Measurements from ENCODE around the gene GAPDHS.

Gene GAPDHS

DNA sequence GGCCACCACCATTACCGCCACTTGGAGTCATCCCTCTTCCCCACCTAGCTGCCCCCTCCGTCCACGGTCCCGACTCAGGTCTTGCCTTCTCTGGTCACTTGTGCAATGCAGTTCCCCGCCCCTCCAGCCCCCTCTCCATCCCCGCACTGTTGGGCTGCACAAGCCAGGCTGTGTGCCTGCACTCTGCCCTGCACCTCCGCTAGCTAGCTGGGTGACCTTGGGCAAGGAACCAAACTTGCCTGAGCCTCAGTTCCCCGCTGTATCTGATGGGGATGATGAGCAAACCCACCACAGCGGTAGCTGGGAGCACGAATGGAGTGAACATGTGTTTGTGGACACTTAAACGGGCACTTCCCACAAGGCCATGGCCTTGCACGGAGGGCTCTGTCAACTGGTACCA is 6.6 kb downstream of the GAPDHS start:
- DNase-seq (ENCODE audit: low spot score): no peak

GRCh38 chr19:35540356-35540927 is 7.2 kb downstream of the GAPDHS start:
- DNase-seq (ENCODE audit: low spot score): no peak

- DNase-seq (ENCODE audit: low spot score): no peak
These were observed 9.0 kb downstream of the GAPDHS start for GRCh38 chr19:35542209-35542608.

GRCh38 chr19:35543280-35544109 is 10.2 kb downstream of the GAPDHS start:
- no peak for DNase-seq (ENCODE audit: low spot score)

DNA sequence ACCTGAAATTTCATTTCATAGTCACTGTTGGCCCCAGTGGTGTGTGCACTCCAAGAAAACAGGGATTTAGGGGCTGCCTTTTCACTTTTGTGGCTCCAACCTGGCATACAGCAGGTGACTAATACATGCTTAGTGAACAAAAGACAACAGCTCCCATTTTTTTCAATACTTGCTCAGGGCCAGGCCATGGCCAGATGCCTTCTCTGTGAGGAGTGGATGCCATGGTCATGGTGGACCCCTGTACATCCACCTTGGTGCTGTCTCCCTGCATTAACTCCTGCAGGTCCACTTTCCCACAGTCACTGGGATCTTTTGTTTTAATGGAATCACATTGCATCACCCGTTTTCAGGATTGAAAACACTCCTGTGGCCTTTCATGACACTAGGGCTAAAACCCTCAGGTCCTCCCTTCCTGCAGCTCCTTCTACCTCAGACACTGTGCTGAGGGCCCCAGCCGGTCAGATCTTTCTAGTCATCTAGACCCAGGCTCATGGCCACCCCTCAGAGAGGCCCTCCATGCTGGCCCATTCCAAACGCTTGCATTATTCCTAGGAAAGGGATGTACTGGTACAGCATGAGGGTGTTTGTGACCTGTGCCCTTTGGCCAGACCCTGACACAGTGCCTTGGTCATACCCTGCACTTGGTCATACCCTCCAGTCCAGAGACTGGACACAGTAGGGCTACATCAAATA is 11.0 kb downstream of the GAPDHS start:
- DNase-seq (ENCODE audit: low spot score): no peak

DNA sequence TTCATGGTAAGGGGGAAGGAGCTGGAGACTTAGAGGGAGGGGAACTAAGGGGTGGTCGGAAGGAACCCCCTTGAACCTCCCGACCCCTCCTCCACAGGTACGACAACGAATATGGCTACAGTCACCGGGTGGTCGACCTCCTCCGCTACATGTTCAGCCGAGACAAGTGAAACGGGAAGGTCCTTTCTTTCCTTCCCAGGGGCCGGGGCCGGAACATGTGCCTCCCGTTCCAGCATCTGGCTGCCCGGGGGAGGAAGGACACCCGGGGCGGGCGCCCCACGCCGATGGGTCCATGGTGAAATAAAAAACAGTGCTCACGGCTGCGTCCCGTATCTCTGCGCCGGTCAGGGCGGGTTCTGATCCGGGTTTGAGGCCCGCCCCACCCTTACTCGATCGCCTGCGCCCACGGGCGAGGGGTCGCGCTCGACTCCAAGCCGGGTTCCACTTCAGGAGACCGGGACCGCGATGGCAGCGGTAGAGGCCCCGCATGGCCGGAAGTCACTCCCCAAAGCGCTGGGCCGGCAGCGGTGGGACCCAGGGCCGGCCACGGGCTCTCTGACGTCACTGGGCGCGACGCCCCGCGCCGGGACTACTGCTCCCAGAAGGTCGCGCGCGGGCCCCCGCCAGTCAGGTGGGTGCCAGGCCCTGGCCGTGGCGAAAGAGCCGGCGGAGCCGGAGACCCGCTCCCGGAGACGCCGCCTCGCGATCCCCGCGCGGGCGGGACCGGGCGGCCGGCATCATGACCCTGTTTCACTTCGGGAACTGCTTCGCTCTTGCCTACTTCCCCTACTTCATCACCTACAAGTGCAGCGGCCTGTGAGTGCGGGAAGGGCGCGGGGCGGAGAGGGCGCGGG is 12.0 kb downstream of the GAPDHS start, which contains the start of gene TMEM147:
Gene TMEM147, plus strand, starts transcription at position 626 of the 854 bp plus-strand sequence. Its CDS starts 114 bp downstream, at position 740.
- peak; percentile 99 for DNase-seq (ENCODE audit: low spot score)

DNA sequence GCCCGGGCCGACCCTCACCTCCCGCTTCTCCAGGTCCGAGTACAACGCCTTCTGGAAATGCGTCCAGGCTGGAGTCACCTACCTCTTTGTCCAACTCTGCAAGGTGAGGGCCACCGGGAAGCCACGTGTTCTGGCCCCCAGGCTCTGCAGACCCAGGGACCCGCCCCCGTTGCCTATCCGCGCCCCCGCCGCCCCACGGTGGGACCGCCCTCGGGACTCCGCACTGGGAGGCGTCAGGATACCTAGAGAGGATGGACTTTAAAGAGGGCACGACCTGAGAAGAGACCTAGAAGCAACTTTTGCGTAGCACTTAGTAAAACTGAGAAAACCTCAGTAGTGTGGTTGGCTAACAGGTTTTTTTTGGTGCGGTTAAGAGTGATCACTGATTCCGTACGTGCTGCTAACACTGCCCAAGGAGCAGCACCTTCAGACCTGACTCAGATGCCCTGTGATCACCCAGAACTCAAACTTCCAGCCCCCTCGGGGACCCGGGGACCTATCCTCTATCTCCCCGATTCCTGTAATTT is 12.7 kb downstream of the GAPDHS start:
- peak; percentile 81 for DNase-seq (ENCODE audit: low spot score)

GRCh38 chr19:35546532-35546931 is 13.3 kb downstream of the GAPDHS start:
- DNase-seq (ENCODE audit: low spot score): no peak

- DNase-seq (ENCODE audit: low spot score): peak; percentile 85
These were observed 16.0 kb downstream of the GAPDHS start for GRCh38 chr19:35549174-35549788.

DNA sequence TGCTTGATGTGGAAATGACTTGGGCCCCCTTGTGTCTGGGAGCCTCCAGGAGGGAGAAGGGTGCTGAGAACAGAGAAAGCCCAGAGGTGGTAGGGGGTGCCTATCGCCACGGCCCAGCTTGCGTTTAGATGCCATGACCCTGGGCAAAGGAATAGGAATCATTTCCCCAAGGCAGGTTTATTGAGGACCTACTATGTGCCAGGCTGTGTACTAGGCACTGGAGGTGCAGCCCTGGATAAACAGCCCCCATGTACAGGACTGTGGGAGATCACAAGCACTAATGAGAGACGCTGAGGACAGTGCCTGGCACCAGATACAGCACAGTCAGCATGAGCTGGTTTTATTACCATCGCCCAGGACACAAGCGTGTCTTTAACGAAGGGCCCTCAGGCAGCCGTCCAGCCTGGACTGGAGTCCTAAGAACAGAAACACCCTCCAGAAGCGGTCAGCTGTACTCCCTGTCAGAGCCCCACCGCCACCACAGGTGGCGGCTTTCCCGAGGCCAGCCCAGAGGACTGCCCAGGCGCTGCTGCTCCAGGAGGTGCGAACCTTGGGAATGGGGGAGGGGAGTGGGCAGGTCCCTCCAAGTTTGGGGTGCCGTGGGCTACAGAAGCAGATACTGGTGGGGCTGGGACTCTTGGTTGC is 16.7 kb downstream of the GAPDHS start:
- no peak for DNase-seq (ENCODE audit: low spot score)

DNA sequence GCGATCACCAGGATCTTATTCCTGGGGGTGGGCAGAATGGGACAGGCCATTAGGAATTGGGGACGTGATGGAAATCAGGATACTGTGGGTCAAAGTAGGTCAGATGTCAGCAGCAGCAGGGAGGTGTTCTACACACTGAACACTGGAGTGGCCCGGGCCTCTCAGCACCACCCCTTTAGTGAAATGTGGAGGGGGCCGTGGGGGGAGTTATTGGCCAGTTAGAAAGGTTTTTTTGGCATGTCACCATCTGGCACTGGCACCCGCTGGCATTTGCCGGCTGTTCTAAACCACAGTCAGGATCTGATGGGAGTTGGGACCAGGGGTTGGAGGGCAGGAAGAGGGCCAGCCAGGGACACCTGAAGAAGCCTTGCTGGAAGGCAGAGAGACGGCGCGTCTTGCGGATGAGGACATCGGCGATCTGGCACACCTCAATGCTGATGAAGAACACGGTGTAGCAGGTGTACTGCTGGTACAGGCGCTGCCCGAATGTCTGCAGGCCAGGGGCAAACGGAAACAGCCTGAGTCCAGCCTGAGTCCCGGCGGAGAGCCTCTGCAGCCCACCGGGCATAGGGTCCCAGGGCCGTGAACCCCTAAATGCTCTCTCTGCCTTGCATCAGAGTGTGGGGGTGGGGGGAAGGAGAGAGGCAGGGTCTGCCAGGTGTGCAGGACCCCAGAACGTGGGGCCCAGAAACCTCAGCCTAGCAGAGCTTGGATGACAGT is 18.0 kb downstream of the GAPDHS start:
- DNase-seq (ENCODE audit: low spot score): no peak

- no peak for DNase-seq (ENCODE audit: low spot score)
These were observed 19.5 kb downstream of the GAPDHS start for GRCh38 chr19:35552534-35553384.

DNA sequence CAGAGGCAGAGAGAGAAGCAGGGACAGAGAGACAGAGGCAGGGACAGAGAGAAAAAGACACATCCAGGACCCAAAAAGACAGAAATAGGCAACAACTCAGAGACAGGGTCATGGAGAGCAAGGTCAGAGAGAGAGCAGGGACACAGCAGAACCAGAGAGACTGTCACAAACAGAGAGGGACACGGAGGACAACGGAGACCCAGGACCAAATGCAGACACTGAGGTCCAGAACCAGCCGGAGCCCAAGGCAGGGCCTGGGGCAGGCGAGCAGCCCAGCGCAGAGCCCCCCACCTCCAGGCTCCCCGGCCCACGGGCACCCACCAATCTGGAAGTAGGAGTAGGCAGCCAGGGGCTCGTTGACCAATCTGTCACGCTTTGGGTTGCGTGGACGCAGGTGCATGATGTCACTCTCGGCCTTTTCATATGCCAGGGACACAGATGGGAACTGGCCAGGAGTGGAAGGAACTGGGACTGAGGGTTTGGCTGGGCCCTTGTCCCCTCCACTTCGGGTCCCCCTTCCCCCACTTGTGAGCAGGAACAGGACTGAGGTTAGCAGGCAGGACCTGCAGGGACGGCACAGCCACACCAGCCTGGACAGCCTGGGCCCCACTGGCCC is 20.2 kb downstream of the GAPDHS start:
- DNase-seq (ENCODE audit: low spot score): no peak

- DNase-seq (ENCODE audit: low spot score): no peak
These were observed 20.8 kb downstream of the GAPDHS start for GRCh38 chr19:35554076-35554475.

GRCh38 chr19:35555301-35556005 is 22.2 kb downstream of the GAPDHS start:
- DNase-seq (ENCODE audit: low spot score): peak; percentile 39

DNA sequence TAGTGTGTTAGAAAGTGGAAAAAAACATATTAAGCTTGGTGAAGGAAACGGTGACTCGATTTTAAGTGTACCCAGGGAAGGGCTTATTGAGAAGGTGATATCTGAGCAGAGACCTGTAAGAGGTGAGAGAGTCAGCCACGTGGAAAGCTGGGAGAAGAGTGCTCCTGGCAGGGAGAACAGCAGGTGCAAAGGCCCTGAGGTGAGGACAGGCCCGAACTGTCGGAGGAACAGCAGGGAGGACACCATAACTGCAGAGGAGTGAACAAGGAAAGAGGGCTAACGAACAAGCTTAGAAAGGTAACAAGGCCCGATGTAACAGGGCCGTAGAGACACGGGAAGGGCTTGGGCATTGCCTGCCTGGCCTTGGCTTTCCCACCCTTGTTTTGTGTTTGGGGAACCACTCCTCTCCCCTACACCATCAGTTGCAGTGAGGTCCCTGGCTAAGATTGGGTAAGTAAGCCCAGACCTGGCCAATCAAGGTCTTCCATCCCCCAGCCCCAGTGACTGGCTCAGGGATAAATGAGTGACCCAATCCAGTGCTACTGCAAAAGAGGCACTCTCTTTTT is 22.9 kb downstream of the GAPDHS start:
- DNase-seq (ENCODE audit: low spot score): no peak

DNA sequence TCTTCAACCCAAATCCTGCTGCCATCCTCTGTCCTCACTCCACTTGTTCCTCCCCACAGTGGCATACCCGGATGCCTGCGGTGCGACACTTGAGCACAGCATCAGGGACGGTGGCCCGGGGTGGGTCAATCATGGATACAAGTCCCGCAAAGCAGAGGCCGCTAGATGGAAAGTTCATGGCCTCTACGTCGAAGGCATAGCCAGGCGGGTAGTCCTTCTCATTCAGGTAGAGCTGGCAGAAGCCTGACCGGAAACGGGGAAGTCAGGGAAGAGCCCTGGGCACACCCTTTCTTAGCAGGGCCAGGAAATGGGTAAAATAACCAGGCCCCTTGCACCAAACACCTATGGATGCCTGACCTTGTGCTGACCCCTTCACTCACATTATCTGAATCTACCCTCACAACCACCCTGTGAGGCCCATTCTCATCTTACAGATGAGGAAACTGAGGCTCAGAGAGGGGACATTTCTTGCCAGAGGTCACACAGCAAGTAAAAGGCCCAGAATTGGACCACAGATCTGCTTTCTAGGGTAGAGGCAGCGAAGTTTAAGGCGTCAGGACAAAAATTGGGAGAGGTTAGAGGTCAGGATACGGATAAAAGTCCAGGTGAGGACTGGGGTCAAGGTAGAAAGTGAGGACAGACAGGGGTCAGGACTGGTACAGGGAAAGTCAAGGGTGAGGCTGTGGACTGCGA is 23.7 kb downstream of the GAPDHS start:
- DNase-seq (ENCODE audit: low spot score): no peak
